ENCODE results near the gene UBE4A.

UBE4A gene

DNA sequence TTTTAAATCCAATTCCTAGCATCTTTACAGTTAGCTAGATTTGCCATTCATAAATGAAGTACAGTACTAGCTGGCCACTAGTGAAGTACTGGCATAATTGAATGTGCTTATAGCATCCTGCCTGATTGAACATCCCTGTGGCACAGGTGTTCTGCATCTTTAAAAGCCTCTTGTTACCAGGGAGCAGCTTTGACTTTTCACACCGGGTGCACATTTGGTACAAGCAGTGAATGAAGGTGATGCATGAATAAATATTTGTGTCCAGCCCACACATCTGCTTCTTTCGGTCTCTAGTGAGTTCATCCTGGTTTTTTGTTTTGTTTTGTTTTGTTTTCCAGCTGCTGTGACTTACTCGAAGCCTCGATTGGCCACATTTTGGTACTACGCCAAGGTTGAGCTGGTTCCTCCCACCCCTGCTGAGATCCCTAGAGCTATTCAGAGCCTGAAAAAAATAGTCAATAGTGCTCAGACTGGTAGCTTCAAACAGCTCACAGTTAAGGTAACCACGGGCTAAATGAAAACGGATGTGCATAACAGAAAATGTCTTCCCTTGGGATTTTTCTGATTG, 47.3 kb downstream of the UBE4A start:
- peak; percentile 13 for DNase-seq (ENCODE audit: extremely low read depth, insufficient read length)
- peaks cover 1% of the 10 kb centered on the region; the same call in 1 of the 2 replicates for H3K36me3 ChIP-seq (ENCODE audit: control insufficient read depth, insufficient read depth, low read length)
- TF ChIP-seq, protein P1, sequence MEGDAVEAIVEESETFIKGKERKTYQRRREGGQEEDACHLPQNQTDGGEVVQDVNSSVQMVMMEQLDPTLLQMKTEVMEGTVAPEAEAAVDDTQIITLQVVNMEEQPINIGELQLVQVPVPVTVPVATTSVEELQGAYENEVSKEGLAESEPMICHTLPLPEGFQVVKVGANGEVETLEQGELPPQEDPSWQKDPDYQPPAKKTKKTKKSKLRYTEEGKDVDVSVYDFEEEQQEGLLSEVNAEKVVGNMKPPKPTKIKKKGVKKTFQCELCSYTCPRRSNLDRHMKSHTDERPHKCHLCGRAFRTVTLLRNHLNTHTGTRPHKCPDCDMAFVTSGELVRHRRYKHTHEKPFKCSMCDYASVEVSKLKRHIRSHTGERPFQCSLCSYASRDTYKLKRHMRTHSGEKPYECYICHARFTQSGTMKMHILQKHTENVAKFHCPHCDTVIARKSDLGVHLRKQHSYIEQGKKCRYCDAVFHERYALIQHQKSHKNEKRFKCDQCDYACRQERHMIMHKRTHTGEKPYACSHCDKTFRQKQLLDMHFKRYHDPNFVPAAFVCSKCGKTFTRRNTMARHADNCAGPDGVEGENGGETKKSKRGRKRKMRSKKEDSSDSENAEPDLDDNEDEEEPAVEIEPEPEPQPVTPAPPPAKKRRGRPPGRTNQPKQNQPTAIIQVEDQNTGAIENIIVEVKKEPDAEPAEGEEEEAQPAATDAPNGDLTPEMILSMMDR (IDR thresholded peaks at IDR 0.05; ENCODE audit: insufficient read depth, low read length, poor library complexity, severe bottlenecking): no peak

DNA sequence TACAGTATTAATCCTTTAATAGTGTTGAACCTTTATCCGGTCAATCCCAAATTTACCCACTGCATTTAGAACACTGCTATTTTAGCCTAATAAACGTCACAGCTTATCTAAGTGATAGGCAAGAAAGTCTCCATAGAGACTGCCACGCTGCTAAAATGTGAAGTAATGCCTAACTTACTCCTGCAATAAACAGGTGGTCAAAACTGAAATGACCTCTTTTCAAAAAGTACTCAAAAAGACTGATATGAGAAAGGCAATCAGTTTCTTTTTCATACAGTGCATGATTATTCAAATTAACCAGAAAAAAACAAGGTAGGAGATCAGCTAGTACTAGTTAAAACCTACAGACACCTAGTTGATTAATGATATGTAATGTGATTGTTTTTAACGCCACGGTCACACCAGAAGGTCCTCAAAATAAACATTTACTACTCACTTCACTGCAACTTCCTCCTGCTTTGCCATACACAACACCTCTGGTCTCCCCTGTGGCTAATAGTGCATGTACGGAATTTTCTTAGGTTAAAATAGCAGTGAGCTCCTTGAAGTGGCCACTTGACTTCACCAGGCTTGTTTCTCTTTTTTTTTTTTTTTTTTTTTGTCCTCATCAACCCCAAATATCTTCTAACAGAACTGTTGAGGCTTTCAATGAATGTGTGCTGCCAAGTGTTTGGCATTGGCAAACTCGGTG, 50.8 kb downstream of the UBE4A start:
- TF ChIP-seq, protein P1 (IDR thresholded peaks at IDR 0.05; ENCODE audit: insufficient read depth, low read length, poor library complexity, severe bottlenecking): no peak
- peaks cover 1% of the 10 kb centered on the region; the same call in 1 of the 2 replicates for H3K36me3 ChIP-seq (ENCODE audit: control insufficient read depth, insufficient read depth, low read length)
- DNase-seq (ENCODE audit: extremely low read depth, insufficient read length): peak; percentile 13
- H3K27me3 ChIP-seq (replicated peaks; ENCODE audit: control insufficient read depth, insufficient read depth, low read length): no peaks in the 10 kb centered on the region
- no peak overlapping the region for H3K4me3 ChIP-seq (replicated peaks; ENCODE audit: low read depth, low read length)

More for the DNA sequence above, 47.3 kb downstream of the UBE4A start:
- Histone ChIP-seq H3K4me3 (replicated peaks; ENCODE audit: low read depth, low read length) (no peak overlapping the region), H3K27me3 (replicated peaks; ENCODE audit: control insufficient read depth, insufficient read depth, low read length) (no peaks in the 10 kb centered on the region)

GRCh38 chr11:118411530-118411929, 52.1 kb downstream of the UBE4A start:
- Histone ChIP-seq H3K4me3 (replicated peaks; ENCODE audit: low read depth, low read length) (no peak overlapping the region), H3K27me3 (replicated peaks; ENCODE audit: control insufficient read depth, insufficient read depth, low read length) (no peaks in the 10 kb centered on the region), H3K36me3 (ENCODE audit: control insufficient read depth, insufficient read depth, low read length) (peaks cover 1% of the 10 kb centered on the region; the same call in 1 of the 2 replicates)
- TF ChIP-seq, protein P1 (IDR thresholded peaks at IDR 0.05; ENCODE audit: insufficient read depth, low read length, poor library complexity, severe bottlenecking): no peak
- no peak for DNase-seq (ENCODE audit: extremely low read depth, insufficient read length)

DNA sequence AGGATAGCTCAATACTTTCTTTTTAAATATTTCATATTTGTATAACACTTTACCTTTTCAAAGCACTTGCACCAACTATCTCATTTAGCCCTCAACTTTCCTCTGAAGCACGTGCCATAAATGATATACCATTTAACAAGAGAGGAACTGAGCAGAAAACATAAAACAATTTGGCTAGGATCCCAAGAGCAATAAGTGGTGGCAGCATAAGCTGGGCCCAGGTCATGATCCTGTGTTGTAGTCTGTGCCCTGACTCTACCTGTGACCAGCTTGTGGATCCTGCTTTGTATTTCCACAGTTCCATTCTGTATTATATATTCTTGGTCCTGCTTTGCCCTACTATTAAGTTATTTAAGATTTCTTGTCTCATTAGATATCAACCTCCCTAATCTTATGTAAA, 53.5 kb downstream of the UBE4A start:
- Histone ChIP-seq H3K4me3 (replicated peaks; ENCODE audit: low read depth, low read length) (no peak overlapping the region), H3K36me3 (ENCODE audit: control insufficient read depth, insufficient read depth, low read length) (no peaks in the 10 kb centered on the region), H3K27me3 (replicated peaks; ENCODE audit: control insufficient read depth, insufficient read depth, low read length) (no peaks in the 10 kb centered on the region)
- no peak for DNase-seq (ENCODE audit: extremely low read depth, insufficient read length)
- TF ChIP-seq, protein P1 (IDR thresholded peaks at IDR 0.05; ENCODE audit: insufficient read depth, low read length, poor library complexity, severe bottlenecking): no peak

DNA sequence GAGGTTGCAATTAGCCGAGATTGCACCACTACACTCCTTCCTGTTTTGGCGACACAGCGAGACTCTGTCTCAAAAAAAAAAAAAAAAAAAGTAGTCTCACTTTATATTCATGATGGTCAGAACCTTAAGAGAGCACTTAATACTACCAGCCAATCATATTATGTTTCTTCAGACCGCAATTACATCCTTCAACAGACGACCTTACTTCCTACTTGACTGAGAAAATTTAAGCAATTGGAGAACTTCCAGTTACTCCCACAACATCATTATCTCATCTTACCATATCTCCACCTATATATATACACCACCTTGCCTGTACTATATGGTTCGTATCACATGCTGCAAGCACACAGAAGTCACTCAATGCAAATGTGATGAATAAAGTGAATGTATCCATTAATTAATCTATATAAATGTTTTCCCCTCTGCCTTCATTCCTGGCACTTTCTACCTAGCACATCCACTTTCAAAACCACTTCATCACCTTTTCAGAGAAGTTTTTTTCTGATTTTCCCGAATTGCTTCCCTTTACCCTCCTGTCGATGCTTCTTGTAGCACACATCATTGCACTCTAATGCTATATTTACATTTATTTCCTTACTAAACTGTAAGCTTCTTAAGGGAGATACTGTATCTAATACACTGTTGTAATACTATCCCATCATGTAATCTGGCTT, 55.8 kb downstream of the UBE4A start:
- Histone ChIP-seq H3K4me3 (replicated peaks; ENCODE audit: low read depth, low read length) (no peak overlapping the region), H3K36me3 (ENCODE audit: control insufficient read depth, insufficient read depth, low read length) (no peaks in the 10 kb centered on the region), H3K27me3 (replicated peaks; ENCODE audit: control insufficient read depth, insufficient read depth, low read length) (no peaks in the 10 kb centered on the region)
- TF ChIP-seq, protein P1 (IDR thresholded peaks at IDR 0.05; ENCODE audit: insufficient read depth, low read length, poor library complexity, severe bottlenecking): no peak
- DNase-seq (ENCODE audit: extremely low read depth, insufficient read length): no peak
